Stimulated activated CD8-positive, alpha-beta memory T cell treated with anti-CD3 and anti-CD28 coated beads, Interleukin-12 subunit alpha, Interleukin-12 subunit beta, amount 100 ng/mL, for 24 hours (primary cell): ENCODE measurements around the gene SLC6A19.

Experiments
- DNase-seq: peaks from one replicate; pipeline ENCODE4 v3.0.0-alpha.2; 2020; ENCODE audit errors: extremely low read depth

SLC6A19 gene

GRCh38 chr5:1180841-1181271 is 20.5 kb upstream of the SLC6A19 start:
- DNase-seq: no peak

GRCh38 chr5:1181451-1182359 is 19.7 kb upstream of the SLC6A19 start:
- no peak for DNase-seq

- no peak for DNase-seq
Observed at GRCh38 chr5:1182360-1182632, 19.1 kb upstream of the SLC6A19 start.

- DNase-seq: no peak
Observed at GRCh38 chr5:1182633-1183423, 18.6 kb upstream of the SLC6A19 start.

- no peak for DNase-seq
Observed at GRCh38 chr5:1183424-1184162, 17.8 kb upstream of the SLC6A19 start.

- no peak for DNase-seq
Observed at GRCh38 chr5:1184163-1184470, 17.3 kb upstream of the SLC6A19 start.

GRCh38 chr5:1184481-1184880 is 16.9 kb upstream of the SLC6A19 start:
- no peak for DNase-seq

- no peak for DNase-seq
Observed at GRCh38 chr5:1185038-1185627, 16.3 kb upstream of the SLC6A19 start.

- no peak for DNase-seq
Observed at GRCh38 chr5:1185629-1186350, 15.6 kb upstream of the SLC6A19 start.

GRCh38 chr5:1186351-1187233 is 14.8 kb upstream of the SLC6A19 start:
- no peak for DNase-seq

- no peak for DNase-seq
Observed at GRCh38 chr5:1187234-1187949, 14.0 kb upstream of the SLC6A19 start.

- DNase-seq: no peak
Observed at GRCh38 chr5:1187950-1188334, 13.5 kb upstream of the SLC6A19 start.

- DNase-seq: no peak
Observed at GRCh38 chr5:1188464-1188863, 12.9 kb upstream of the SLC6A19 start.

- DNase-seq: no peak
Observed at GRCh38 chr5:1189269-1189668, 12.1 kb upstream of the SLC6A19 start.

GRCh38 chr5:1190278-1190677 is 11.1 kb upstream of the SLC6A19 start:
- DNase-seq: no peak

- no peak for DNase-seq
Observed at GRCh38 chr5:1190837-1191239, 10.6 kb upstream of the SLC6A19 start.

GRCh38 chr5:1192971-1193590 is 8.3 kb upstream of the SLC6A19 start:
- no peak for DNase-seq

GRCh38 chr5:1193591-1193985 is 7.8 kb upstream of the SLC6A19 start:
- no peak for DNase-seq

GRCh38 chr5:1194378-1194777 is 7.0 kb upstream of the SLC6A19 start:
- no peak for DNase-seq
